ENCODE data around the gene PHF10. TPM values are rescaled to one million over a fixed set of nuclear protein-coding genes. Genes with fewer than 3 reads are reported as not detected.

The PHF10 gene
- polyA plus RNA-seq, 1 of the 3 experiments (the other 2 are of a cell fraction), result 23.5 TPM

- no peak for TF ChIP-seq RAD21 (IDR thresholded peaks at IDR 0.05; ENCODE audit: low read length)
- TF ChIP-seq FOXM1 (IDR thresholded peaks at IDR 0.05; ENCODE audit: low read depth), result no peak
- TF ChIP-seq NFIC (IDR thresholded peaks at IDR 0.05; ENCODE audit: borderline replicate concordance), result no peak
- no peak for TF ChIP-seq USF2 (IDR thresholded peaks at IDR 0.05; ENCODE audit: borderline replicate concordance, low read depth, low read length)
- peak; percentile 99 for TF ChIP-seq ZBTB33 (IDR thresholded peaks at IDR 0.05; ENCODE audit: borderline replicate concordance, low read depth)
- TF ChIP-seq MEF2A (IDR thresholded peaks at IDR 0.05; ENCODE audit: borderline replicate concordance, low read depth), result no peak
- no peak for TF ChIP-seq RFX5 (IDR thresholded peaks at IDR 0.05; ENCODE audit: low read length)
- TF ChIP-seq YY1 (IDR thresholded peaks at IDR 0.05; ENCODE audit: low read depth), result no peak
- no peak for TF ChIP-seq TEAD4 (IDR thresholded peaks at IDR 0.05; ENCODE audit: borderline replicate concordance, insufficient read depth)
- no peak for TF ChIP-seq REST (IDR thresholded peaks at IDR 0.05; ENCODE audit: low read depth, low read length)
- TF ChIP-seq JUND (IDR thresholded peaks at IDR 0.05), result no peak
- peak; percentile 95 for TF ChIP-seq POLR2AphosphoS5 (IDR thresholded peaks at IDR 0.05; ENCODE audit: low read depth, low read length)
- TF ChIP-seq SIN3A (IDR thresholded peaks at IDR 0.05; ENCODE audit: borderline replicate concordance, low read depth, low read length), result peak; percentile 92; the same call in 1 of the 2 replicates
- TF ChIP-seq FOXJ3 (CRISPR knock-in tag; IDR thresholded peaks at IDR 0.05), result 0 out of 2 replicates have a peak, but pooled peaks have one; percentile 17
Measured at GRCh38 chr6:169701954-169702839, 22.1 kb downstream of the PHF10 start, which contains the start of the genes C6orf120 and WDR27 (continued).

All from SK-N-SH (cell line).